ENCODE results near the gene DNAH12. TPM values are rescaled to one million over a fixed set of nuclear protein-coding genes. Genes with fewer than 3 reads are reported as not detected.

The DNAH12 gene
- polyA plus RNA-seq, 1 of the 3 experiments (the other 2 are of a cell fraction): 0.03 TPM

DNA sequence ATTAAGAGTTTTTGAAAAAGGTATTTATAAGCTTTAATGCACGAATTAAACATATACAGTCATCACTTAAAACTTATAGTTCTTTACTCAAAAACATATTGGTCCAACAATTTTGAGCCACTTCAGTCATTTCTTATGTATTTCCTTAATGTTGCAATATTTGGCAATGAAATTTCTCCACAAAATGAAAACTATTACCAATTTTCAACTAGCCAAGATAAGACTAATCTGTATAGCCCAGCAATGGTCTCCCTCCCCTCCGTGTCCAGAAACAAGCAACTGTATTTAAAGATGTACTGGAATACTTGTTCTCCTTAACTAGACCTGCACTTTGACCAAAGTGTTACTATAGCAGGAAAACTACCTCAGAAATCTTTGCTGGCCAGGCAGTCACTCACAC is 43.8 kb upstream of the DNAH12 start:
- POLR2A ChIA-PET: interaction anchor here (0.5 kb wide), 1 partner anchor 589 kb away, joined by 3 read pairs; no protein-coding TSS in a partner anchor
- WGBS (ENCODE audit: low lambda C conversion rate): 94% methylated on average over 2 of the region's 2 CpGs
- no peak overlapping the region for H3K9ac ChIP-seq
- no peaks in the 10 kb centered on the region for H3K9me3 ChIP-seq
- no peak for DNase-seq
- H3K27ac ChIP-seq (ENCODE audit: low read depth in 2 of 2, low read length in 1 of 2): no peak overlapping the region
- H3F3A ChIP-seq (replicated peaks; ENCODE audit: insufficient read depth): peaks cover 29% of the 10 kb centered on the region
- no peaks in the 10 kb centered on the region for H3K27me3 ChIP-seq (ENCODE audit: insufficient read depth)
- H3K9me2 ChIP-seq: no peaks in the 10 kb centered on the region
- no peak overlapping the region for H2AFZ ChIP-seq (ENCODE audit: low read depth)
- TF ChIP-seq ZBTB33 (IDR thresholded peaks at IDR 0.05; ENCODE audit: borderline replicate concordance, low read depth) (no peak), YY1 (IDR thresholded peaks at IDR 0.05; ENCODE audit: low read depth) (no peak), PBX3 (IDR thresholded peaks at IDR 0.05) (no peak), SIN3A (IDR thresholded peaks at IDR 0.05; ENCODE audit: borderline replicate concordance, low read depth, low read length) (no peak), FOXM1 (IDR thresholded peaks at IDR 0.05; ENCODE audit: low read depth) (no peak), EZH2phosphoT487 (IDR thresholded peaks at IDR 0.05; ENCODE audit: borderline replicate concordance, low read depth) (no peak), GATA2 (CRISPR knock-in tag; IDR thresholded peaks at IDR 0.05) (no peak), TAF1 (IDR thresholded peaks at IDR 0.05; ENCODE audit: borderline replicate concordance, low read depth, low read length) (no peak), NFIC (IDR thresholded peaks at IDR 0.05; ENCODE audit: borderline replicate concordance) (no peak), RXRA (IDR thresholded peaks at IDR 0.05; ENCODE audit: borderline replicate concordance, low read depth) (no peak)
- TF ChIP-seq, protein P1, sequence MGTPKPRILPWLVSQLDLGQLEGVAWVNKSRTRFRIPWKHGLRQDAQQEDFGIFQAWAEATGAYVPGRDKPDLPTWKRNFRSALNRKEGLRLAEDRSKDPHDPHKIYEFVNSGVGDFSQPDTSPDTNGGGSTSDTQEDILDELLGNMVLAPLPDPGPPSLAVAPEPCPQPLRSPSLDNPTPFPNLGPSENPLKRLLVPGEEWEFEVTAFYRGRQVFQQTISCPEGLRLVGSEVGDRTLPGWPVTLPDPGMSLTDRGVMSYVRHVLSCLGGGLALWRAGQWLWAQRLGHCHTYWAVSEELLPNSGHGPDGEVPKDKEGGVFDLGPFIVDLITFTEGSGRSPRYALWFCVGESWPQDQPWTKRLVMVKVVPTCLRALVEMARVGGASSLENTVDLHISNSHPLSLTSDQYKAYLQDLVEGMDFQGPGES (IDR thresholded peaks at IDR 0.05; ENCODE audit: low read depth, low read length): no peak
- TF ChIP-seq, protein P2, sequence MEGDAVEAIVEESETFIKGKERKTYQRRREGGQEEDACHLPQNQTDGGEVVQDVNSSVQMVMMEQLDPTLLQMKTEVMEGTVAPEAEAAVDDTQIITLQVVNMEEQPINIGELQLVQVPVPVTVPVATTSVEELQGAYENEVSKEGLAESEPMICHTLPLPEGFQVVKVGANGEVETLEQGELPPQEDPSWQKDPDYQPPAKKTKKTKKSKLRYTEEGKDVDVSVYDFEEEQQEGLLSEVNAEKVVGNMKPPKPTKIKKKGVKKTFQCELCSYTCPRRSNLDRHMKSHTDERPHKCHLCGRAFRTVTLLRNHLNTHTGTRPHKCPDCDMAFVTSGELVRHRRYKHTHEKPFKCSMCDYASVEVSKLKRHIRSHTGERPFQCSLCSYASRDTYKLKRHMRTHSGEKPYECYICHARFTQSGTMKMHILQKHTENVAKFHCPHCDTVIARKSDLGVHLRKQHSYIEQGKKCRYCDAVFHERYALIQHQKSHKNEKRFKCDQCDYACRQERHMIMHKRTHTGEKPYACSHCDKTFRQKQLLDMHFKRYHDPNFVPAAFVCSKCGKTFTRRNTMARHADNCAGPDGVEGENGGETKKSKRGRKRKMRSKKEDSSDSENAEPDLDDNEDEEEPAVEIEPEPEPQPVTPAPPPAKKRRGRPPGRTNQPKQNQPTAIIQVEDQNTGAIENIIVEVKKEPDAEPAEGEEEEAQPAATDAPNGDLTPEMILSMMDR (IDR thresholded peaks at IDR 0.05): no peak
- H3K4me3 ChIP-seq (ENCODE audit: low read depth in 2 of 2, low read length in 1 of 2): no peak overlapping the region
- CTCF ChIA-PET: no interaction called here
- H3K4me2 ChIP-seq: no peak overlapping the region
- H4K20me1 ChIP-seq (ENCODE audit: insufficient read depth): peaks cover 100% of the 10 kb centered on the region
- peaks cover 9 to 73% of the 10 kb centered on the region in 2 experiments for H3K36me3 ChIP-seq (replicated peaks in 1 of 2; ENCODE audit: control insufficient read depth in 1 of 2, insufficient read depth in 2 of 2, low read length in 1 of 2)
- H3K4me1 ChIP-seq (ENCODE audit: control insufficient read depth in 1 of 2, insufficient read depth in 2 of 2, low read depth in 1 of 2, low read length in 1 of 2): no peaks in the 10 kb centered on the region; a peak in 2 of 4 replicates
- peaks cover 100% of the 10 kb centered on the region for H3K79me2 ChIP-seq (ENCODE audit: insufficient read depth)
